Neural crest cell (in vitro differentiated cells): ENCODE measurements around the gene FBL. TPM values are rescaled to one million over a fixed set of nuclear protein-coding genes. Genes with fewer than 3 reads are reported as not detected.
"Not testable (repeated sequence)": the region's sequence is repeated elsewhere in the genome, so short reads cannot be mapped to it uniquely, and the experiment has no call there.

Experiments used
- DNase-seq: peaks from one replicate; pipeline ENCODE4 v3.0.0; 2021; ENCODE audit warnings: low read depth, mixed read lengths, low spot score
- H3K27ac Mint-ChIP-seq: one replicate; pipeline ENCODE4 v1.8.0; 2021; ENCODE audit warnings: mild to moderate bottlenecking, mixed read lengths; ENCODE audit not compliant: unreplicated experiment
- H3K27me3 Mint-ChIP-seq: 2 replicates; pipeline ENCODE4 v1.8.0; 2021; ENCODE audit warnings: low read depth, mild to moderate bottlenecking, mixed read lengths
- H3K36me3 Mint-ChIP-seq: 2 replicates; pipeline ENCODE4 v1.8.0; 2021; ENCODE audit warnings: low read depth, mild to moderate bottlenecking, mixed read lengths
- H3K4me1 Mint-ChIP-seq: 2 replicates; pipeline ENCODE4 v1.8.0; 2021; ENCODE audit warnings: mixed read lengths
- H3K4me3 Mint-ChIP-seq: one replicate; pipeline ENCODE4 v1.8.0; 2021; ENCODE audit warnings: mild to moderate bottlenecking, mixed read lengths
- H3K9me3 Mint-ChIP-seq: 2 replicates; pipeline ENCODE4 v1.8.0; 2021; ENCODE audit warnings: mixed read lengths
- total RNA-seq: library from RNA; stranded (reverse); gene quantifications from 2 replicates; pipeline ENCODE4 v1.2.1, GENCODE V29; 2021
- TF ChIP-seq, protein P1 (sequence below): fragments of 200-600 bp; sonication (generic); conservative IDR thresholded peaks from 2 replicates; pipeline ENCODE4 v1.5.0; 2021; ENCODE audit warnings: antibody characterized with exemption, mild to moderate bottlenecking

Gene FBL
- total RNA-seq, 1 donor from 2014 or later, result 473 TPM

DNA sequence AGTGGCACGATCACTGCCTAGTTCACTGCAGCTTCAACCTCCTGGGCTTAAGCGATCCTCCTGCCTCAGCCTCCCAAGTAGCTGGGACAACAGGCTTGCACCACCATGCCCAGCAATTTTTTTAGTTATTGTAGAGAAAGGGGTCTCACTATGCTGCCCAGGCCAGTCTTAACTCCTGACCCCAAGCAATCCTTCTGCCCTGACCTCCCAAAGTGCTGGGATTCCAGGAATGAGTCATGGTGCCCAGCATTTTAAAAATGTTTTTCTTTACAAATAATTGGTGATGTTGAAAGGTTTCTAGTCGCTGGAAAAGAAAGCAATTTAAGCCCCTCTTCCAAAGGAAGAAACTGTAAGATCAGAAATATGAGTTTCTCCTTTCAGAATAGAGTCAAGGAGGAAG, 31.6 kb downstream of the FBL start:
- no peak for DNase-seq
- Mint-ChIP-seq H3K9me3 (no peaks in the 10 kb centered on the region), H3K27me3 (no peaks in the 10 kb centered on the region), H3K4me3 (no peak overlapping the region), H3K4me1 (no peaks in the 10 kb centered on the region), H3K27ac (no peak overlapping the region), H3K36me3 (no peaks in the 10 kb centered on the region)
- TF ChIP-seq, protein P1, sequence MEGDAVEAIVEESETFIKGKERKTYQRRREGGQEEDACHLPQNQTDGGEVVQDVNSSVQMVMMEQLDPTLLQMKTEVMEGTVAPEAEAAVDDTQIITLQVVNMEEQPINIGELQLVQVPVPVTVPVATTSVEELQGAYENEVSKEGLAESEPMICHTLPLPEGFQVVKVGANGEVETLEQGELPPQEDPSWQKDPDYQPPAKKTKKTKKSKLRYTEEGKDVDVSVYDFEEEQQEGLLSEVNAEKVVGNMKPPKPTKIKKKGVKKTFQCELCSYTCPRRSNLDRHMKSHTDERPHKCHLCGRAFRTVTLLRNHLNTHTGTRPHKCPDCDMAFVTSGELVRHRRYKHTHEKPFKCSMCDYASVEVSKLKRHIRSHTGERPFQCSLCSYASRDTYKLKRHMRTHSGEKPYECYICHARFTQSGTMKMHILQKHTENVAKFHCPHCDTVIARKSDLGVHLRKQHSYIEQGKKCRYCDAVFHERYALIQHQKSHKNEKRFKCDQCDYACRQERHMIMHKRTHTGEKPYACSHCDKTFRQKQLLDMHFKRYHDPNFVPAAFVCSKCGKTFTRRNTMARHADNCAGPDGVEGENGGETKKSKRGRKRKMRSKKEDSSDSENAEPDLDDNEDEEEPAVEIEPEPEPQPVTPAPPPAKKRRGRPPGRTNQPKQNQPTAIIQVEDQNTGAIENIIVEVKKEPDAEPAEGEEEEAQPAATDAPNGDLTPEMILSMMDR, result no peak

DNA sequence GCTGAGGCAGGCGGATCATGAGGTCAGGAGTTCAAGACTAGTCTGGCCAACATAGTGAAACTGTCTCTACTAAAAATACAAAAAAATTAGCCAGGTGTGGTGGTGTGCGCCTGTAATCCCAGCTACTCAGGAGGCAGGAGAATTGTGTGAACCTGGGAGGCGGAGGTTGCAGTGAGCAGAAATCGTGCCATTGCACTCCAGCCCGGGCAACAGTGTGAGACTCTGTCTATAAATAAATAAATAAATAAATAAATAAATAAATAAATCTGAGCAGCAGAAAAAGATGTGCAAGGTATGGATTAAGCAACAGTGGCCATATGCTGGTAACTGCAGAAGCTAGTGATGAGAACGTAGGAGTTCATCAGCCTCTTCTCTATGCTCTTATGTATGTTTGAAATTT, 32.1 kb downstream of the FBL start:
- H3K27ac Mint-ChIP-seq, H3K4me3 Mint-ChIP-seq, H3K4me1 Mint-ChIP-seq, H3K9me3 Mint-ChIP-seq, H3K27me3 Mint-ChIP-seq, DNase-seq, H3K36me3 Mint-ChIP-seq: not testable (repeated sequence)

DNA sequence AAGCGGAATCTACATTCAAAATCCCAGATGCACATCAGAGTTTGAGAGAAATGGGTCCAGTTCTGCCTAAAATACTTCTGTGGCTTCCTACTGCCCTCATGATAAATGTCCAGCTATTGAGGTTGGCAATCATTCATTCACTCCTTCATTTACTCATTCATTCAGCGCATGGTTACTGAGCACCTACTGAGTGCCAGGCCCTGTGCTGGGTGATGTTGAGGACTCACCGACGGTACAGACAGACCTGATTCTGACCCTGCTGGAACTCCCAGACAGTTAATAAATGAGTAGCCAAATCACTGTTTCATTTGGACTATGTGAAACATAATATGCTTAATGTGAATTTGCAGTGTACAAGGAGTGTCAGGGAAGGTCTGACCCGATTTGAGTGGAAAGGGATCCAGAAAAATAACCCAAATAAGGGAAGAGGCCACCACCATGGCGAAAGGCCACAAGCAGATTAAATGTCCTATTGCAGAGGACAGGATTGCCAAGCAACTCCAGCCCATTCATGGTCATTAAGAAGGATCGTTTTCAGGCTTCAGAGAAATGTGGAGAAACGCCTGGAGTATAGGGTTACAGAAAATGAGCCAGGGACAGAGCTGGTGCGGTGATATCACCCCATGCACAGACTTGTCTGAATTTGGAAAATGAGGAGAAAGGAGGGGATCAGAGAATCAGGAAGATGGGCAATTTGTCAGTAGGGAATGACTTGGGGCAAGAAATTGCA, 32.8 kb downstream of the FBL start:
- Mint-ChIP-seq H3K9me3 (no peaks in the 10 kb centered on the region), H3K4me1 (no peaks in the 10 kb centered on the region), H3K27ac (no peak overlapping the region), H3K27me3 (no peaks in the 10 kb centered on the region), H3K36me3 (no peaks in the 10 kb centered on the region), H3K4me3 (no peak overlapping the region)
- TF ChIP-seq, protein P1, result no peak
- no peak for DNase-seq

GRCh38 chr19:39811064-39811463, 35.1 kb downstream of the FBL start:
- no peak for DNase-seq
- H3K27me3 Mint-ChIP-seq, result no peaks in the 10 kb centered on the region
- H3K4me1 Mint-ChIP-seq, result no peaks in the 10 kb centered on the region
- no peak overlapping the region for H3K27ac Mint-ChIP-seq
- no peak overlapping the region for H3K4me3 Mint-ChIP-seq
- peaks cover 3% of the 10 kb centered on the region for H3K9me3 Mint-ChIP-seq
- no peaks in the 10 kb centered on the region for H3K36me3 Mint-ChIP-seq
- TF ChIP-seq, protein P1, result no peak

- no peak overlapping the region for H3K27ac Mint-ChIP-seq
- H3K36me3 Mint-ChIP-seq, result no peaks in the 10 kb centered on the region
- H3K4me1 Mint-ChIP-seq, result no peaks in the 10 kb centered on the region
- H3K9me3 Mint-ChIP-seq, result peaks cover 3% of the 10 kb centered on the region
- no peak overlapping the region for H3K4me3 Mint-ChIP-seq
- no peaks in the 10 kb centered on the region for H3K27me3 Mint-ChIP-seq
- TF ChIP-seq, protein P1, result no peak
- no peak for DNase-seq
Observed at GRCh38 chr19:39810424-39810823, 35.8 kb downstream of the FBL start.

GRCh38 chr19:39809368-39809767, 36.8 kb downstream of the FBL start:
- Mint-ChIP-seq H3K27me3 (no peaks in the 10 kb centered on the region), H3K4me1 (no peaks in the 10 kb centered on the region), H3K27ac (no peak overlapping the region), H3K36me3 (no peaks in the 10 kb centered on the region), H3K9me3 (peaks cover 3% of the 10 kb centered on the region), H3K4me3 (no peak overlapping the region)
- no peak for DNase-seq
- TF ChIP-seq, protein P1, result no peak

- not testable (repeated sequence) for H3K4me3 Mint-ChIP-seq, H3K9me3 Mint-ChIP-seq, H3K36me3 Mint-ChIP-seq, H3K27me3 Mint-ChIP-seq, H3K27ac Mint-ChIP-seq, H3K4me1 Mint-ChIP-seq, DNase-seq
Observed at GRCh38 chr19:39808688-39809087, 37.5 kb downstream of the FBL start.
